WTC11 (cell line): ENCODE data around the gene AATK. TPM values are rescaled to one million over a fixed set of nuclear protein-coding genes. Genes with fewer than 3 reads are reported as not detected.

Experiments
- ATAC-seq: fragments of 200-7000 bp; cut with Tn5 transposase; 2 replicates; pipeline ENCODE4 v1.10.0; 2021; ENCODE audit warnings: mild to moderate bottlenecking, moderate library complexity
- CTCF ChIA-PET: fragments of 300-600 bp; sonication (Branson Sonifier 250); formaldehyde crosslinking; loops from one replicate; lab custom pipeline; 2021; ENCODE audit warnings: antibody characterized with exemption; lab: Charles Lee
- POLR2A ChIA-PET: fragments of 350-600 bp; sonication (Branson Sonifier 250); formaldehyde crosslinking; loops from one replicate; lab custom pipeline; 2021; ENCODE audit warnings: antibody characterized with exemption; lab: Charles Lee
- DNase-seq: peaks from one replicate; pipeline ENCODE4 v3.0.0; 2021; ENCODE audit warnings: low spot score
- H3K27ac Mint-ChIP-seq: 2 replicates; pipeline ENCODE4 v1.8.0; 2021; ENCODE audit warnings: mixed read lengths
- H3K27me3 Mint-ChIP-seq: 2 replicates; pipeline ENCODE4 v1.8.0; 2021; ENCODE audit warnings: low read depth, mild to moderate bottlenecking, moderate library complexity, mixed read lengths
- H3K36me3 Mint-ChIP-seq: 2 replicates; pipeline ENCODE4 v1.8.0; 2021; ENCODE audit warnings: mixed read lengths
- H3K4me1 Mint-ChIP-seq: 2 replicates; pipeline ENCODE4 v1.8.0; 2022; ENCODE audit warnings: mixed read lengths
- H3K4me3 Mint-ChIP-seq: 2 replicates; pipeline ENCODE4 v1.8.0; 2021; ENCODE audit warnings: mild to moderate bottlenecking, moderate library complexity, mixed read lengths
- H3K9me3 Mint-ChIP-seq: 2 replicates; pipeline ENCODE4 v1.8.0; 2021; ENCODE audit warnings: mixed read lengths
- AR ChIP-seq: fragments of 250-450 bp; sonication (Bioruptor Pico); IDR thresholded peaks from 2 replicates; pipeline ENCODE4 v1.9.0; 2021; ENCODE audit warnings: mild to moderate bottlenecking
- FOXJ3 ChIP-seq: sonication (generic); formaldehyde crosslinking; IDR thresholded peaks from 2 replicates; pipeline ENCODE4 v1.9.0; 2021; ENCODE audit warnings: missing genetic modification reagents, mild to moderate bottlenecking, borderline replicate concordance
- FOXK1 ChIP-seq: sonication (generic); formaldehyde crosslinking; IDR thresholded peaks from 2 replicates; pipeline ENCODE4 v1.8.0; 2022; ENCODE audit warnings: mild to moderate bottlenecking, moderate library complexity, missing genetic modification reagents
- GRHL2 ChIP-seq: fragments of 250-450 bp; sonication (Bioruptor Pico); IDR thresholded peaks from 2 replicates; pipeline ENCODE4 v1.8.0; 2022; ENCODE audit warnings: mild to moderate bottlenecking, moderate library complexity; ENCODE audit not compliant: insufficient replicate concordance, severe bottlenecking
- GTF2I ChIP-seq: fragments of 250-450 bp; sonication (Bioruptor Pico); conservative IDR thresholded peaks from 2 replicates; pipeline ENCODE4 v1.4.0; 2021; ENCODE audit warnings: mild to moderate bottlenecking
- IRF2 ChIP-seq: sonication (generic); formaldehyde crosslinking; IDR thresholded peaks from 2 replicates; pipeline ENCODE4 v1.8.0; 2022; ENCODE audit warnings: low read depth, missing genetic modification reagents, borderline replicate concordance
- MXD4 ChIP-seq: fragments of 250-450 bp; sonication (Bioruptor Pico); IDR thresholded peaks from 2 replicates; pipeline ENCODE4 v1.8.0; 2021; ENCODE audit warnings: mild to moderate bottlenecking, moderate library complexity, borderline replicate concordance
- NFE2L1 ChIP-seq: sonication (generic); formaldehyde crosslinking; IDR thresholded peaks from 2 replicates; pipeline ENCODE4 v1.8.1; 2023; ENCODE audit warnings: missing genetic modification reagents
- NFYB ChIP-seq: sonication (generic); formaldehyde crosslinking; conservative IDR thresholded peaks from 2 replicates; pipeline ENCODE4 v1.8.0; 2022; ENCODE audit warnings: low read depth, missing genetic modification reagents
- PRRX2 ChIP-seq: fragments of 250-450 bp; sonication (Bioruptor Pico); IDR thresholded peaks from 2 replicates; pipeline ENCODE4 v1.8.0; 2021; ENCODE audit warnings: mild to moderate bottlenecking
- SMAD3 ChIP-seq: sonication (generic); formaldehyde crosslinking; IDR thresholded peaks from 2 replicates; pipeline ENCODE4 v1.8.0; 2022; ENCODE audit warnings: missing genetic modification reagents, mild to moderate bottlenecking, borderline replicate concordance
- USF2 ChIP-seq: sonication (generic); formaldehyde crosslinking; IDR thresholded peaks from 2 replicates; pipeline ENCODE4 v1.8.1; 2023; ENCODE audit warnings: mild to moderate bottlenecking, missing genetic modification reagents, moderate library complexity
- ZMAT4 ChIP-seq: fragments of 250-450 bp; sonication (Bioruptor Pico); IDR thresholded peaks from 2 replicates; pipeline ENCODE4 v1.9.0; 2021; ENCODE audit warnings: mild to moderate bottlenecking
- total RNA-seq: library from RNA; stranded (reverse); gene quantifications from 3 replicates; pipeline ENCODE4 v1.2.3, GENCODE V29; 2021
- TF ChIP-seq, protein P1 (sequence below): sonication (generic); formaldehyde crosslinking; IDR thresholded peaks from 2 replicates; pipeline ENCODE4 v1.8.0; 2022; ENCODE audit warnings: missing genetic modification reagents
- TF ChIP-seq, protein P2 (sequence below): fragments of 250-450 bp; sonication (Bioruptor Pico); IDR thresholded peaks from 2 replicates; pipeline ENCODE4 v1.9.0; 2021; ENCODE audit warnings: moderate library complexity, mild to moderate bottlenecking, inconsistent platforms, borderline replicate concordance
- TF ChIP-seq, protein P3 (sequence below): sonication (generic); formaldehyde crosslinking; IDR thresholded peaks from 2 replicates; pipeline ENCODE4 v1.8.1; 2022; ENCODE audit warnings: low read depth, missing genetic modification reagents, borderline replicate concordance

Gene AATK
- total RNA-seq, 1 experiment from 2014 or later = 2.9 TPM

DNA sequence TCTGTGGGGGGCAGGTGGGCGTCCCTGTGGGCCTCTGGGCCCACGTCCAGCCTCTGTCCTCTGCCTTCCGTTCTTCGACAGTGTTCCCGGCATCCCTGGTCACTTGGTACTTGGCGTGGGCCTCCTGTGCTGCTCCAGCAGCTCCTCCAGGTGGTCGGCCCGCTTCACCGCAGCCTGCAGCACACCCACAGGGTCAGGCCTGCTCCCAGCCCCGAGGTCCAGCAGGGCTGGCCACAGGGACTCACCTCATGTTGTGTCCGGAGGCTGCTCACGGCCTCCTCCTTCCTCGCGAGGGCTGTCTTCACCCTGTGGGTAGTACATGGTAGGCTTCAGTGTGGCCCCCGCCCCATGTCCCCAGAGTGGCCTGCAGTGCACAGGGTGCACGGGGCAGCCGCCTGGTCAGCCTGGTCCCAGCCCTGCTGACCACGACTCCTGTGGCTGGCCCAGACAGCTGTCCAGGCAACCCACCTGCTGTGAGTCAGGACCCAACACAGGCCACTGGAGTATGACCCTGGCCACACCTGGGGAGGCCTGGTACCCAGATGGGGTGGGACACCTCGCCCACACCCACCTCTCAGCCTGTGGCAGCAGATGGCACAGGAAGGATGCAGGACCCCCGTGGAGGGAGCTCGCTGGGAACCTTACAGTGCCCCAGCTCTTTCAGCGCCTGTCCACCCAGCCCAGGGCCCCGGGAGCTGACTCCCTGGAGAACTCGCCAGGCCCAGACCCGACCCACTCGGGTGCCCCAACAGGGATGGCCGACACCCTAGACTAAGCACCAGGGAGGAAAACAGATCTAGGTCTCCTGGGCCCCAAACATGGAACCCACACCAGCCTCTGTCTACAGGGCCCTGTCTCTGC lies 23.9 kb upstream of the AATK start (continued):
- TF ChIP-seq AR (CRISPR knock-in tag) (no peak), PRRX2 (CRISPR knock-in tag) (no peak), NFYB (CRISPR knock-in tag) (no peak)

- POLR2A ChIA-PET = no interaction called here
- Mint-ChIP-seq H3K9me3 (no peaks in the 10 kb centered on the region), H3K36me3 (no peaks in the 10 kb centered on the region), H3K27ac (no peak overlapping the region), H3K4me1 (no peaks in the 10 kb centered on the region), H3K27me3 (no peaks in the 10 kb centered on the region), H3K4me3 (no peak overlapping the region)
- CTCF ChIA-PET = interaction anchor here (0.8 to 2.1 kb wide), 5 partner anchors 9 to 67 kb away, joined by 3 to 8 read pairs (median 3); no protein-coding TSS in a partner anchor
- DNase-seq = no peak
- ATAC-seq = no peak
- TF ChIP-seq IRF2 = no peak
- no peak for TF ChIP-seq FOXJ3 (CRISPR knock-in tag)
- no peak for TF ChIP-seq MXD4 (CRISPR knock-in tag)
- TF ChIP-seq, protein P1, sequence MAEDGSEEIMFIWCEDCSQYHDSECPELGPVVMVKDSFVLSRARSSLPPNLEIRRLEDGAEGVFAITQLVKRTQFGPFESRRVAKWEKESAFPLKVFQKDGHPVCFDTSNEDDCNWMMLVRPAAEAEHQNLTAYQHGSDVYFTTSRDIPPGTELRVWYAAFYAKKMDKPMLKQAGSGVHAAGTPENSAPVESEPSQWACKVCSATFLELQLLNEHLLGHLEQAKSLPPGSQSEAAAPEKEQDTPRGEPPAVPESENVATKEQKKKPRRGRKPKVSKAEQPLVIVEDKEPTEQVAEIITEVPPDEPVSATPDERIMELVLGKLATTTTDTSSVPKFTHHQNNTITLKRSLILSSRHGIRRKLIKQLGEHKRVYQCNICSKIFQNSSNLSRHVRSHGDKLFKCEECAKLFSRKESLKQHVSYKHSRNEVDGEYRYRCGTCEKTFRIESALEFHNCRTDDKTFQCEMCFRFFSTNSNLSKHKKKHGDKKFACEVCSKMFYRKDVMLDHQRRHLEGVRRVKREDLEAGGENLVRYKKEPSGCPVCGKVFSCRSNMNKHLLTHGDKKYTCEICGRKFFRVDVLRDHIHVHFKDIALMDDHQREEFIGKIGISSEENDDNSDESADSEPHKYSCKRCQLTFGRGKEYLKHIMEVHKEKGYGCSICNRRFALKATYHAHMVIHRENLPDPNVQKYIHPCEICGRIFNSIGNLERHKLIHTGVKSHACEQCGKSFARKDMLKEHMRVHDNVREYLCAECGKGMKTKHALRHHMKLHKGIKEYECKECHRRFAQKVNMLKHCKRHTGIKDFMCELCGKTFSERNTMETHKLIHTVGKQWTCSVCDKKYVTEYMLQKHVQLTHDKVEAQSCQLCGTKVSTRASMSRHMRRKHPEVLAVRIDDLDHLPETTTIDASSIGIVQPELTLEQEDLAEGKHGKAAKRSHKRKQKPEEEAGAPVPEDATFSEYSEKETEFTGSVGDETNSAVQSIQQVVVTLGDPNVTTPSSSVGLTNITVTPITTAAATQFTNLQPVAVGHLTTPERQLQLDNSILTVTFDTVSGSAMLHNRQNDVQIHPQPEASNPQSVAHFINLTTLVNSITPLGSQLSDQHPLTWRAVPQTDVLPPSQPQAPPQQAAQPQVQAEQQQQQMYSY (CRISPR knock-in tag) = no peak
- TF ChIP-seq, protein P2, sequence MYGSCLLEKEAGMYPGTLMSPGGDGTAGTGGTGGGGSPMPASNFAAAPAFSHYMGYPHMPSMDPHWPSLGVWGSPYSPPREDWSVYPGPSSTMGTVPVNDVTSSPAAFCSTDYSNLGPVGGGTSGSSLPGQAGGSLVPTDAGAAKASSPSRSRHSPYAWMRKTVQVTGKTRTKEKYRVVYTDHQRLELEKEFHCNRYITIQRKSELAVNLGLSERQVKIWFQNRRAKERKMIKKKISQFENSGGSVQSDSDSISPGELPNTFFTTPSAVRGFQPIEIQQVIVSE (CRISPR knock-in tag) = no peak
- no peak for TF ChIP-seq GRHL2 (CRISPR knock-in tag)
These were observed 23.0 kb upstream of the AATK start for GRCh38 chr17:81189016-81189415.

- CTCF ChIA-PET = interaction anchor here (1.2 to 1.4 kb wide), 2 partner anchors 40 to 45 kb away, joined by 3 read pairs; no protein-coding TSS in a partner anchor
- no peaks in the 10 kb centered on the region for H3K36me3 Mint-ChIP-seq
- POLR2A ChIA-PET = no interaction called here
- H3K4me3 Mint-ChIP-seq = no peak overlapping the region
- DNase-seq = no peak
- H3K27me3 Mint-ChIP-seq = no peaks in the 10 kb centered on the region
- no peak overlapping the region for H3K27ac Mint-ChIP-seq
- no peak for ATAC-seq
- H3K4me1 Mint-ChIP-seq = no peaks in the 10 kb centered on the region
- no peaks in the 10 kb centered on the region for H3K9me3 Mint-ChIP-seq
- TF ChIP-seq FOXK1 (CRISPR knock-in tag) = no peak
- no peak for TF ChIP-seq GTF2I
- TF ChIP-seq, protein P1 (CRISPR knock-in tag) = no peak
- TF ChIP-seq NFE2L1 (CRISPR knock-in tag) = no peak
- no peak for TF ChIP-seq USF2 (CRISPR knock-in tag)
- TF ChIP-seq ZMAT4 (CRISPR knock-in tag) = no peak
- TF ChIP-seq, protein P3, sequence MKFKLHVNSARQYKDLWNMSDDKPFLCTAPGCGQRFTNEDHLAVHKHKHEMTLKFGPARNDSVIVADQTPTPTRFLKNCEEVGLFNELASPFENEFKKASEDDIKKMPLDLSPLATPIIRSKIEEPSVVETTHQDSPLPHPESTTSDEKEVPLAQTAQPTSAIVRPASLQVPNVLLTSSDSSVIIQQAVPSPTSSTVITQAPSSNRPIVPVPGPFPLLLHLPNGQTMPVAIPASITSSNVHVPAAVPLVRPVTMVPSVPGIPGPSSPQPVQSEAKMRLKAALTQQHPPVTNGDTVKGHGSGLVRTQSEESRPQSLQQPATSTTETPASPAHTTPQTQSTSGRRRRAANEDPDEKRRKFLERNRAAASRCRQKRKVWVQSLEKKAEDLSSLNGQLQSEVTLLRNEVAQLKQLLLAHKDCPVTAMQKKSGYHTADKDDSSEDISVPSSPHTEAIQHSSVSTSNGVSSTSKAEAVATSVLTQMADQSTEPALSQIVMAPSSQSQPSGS = no peak
- TF ChIP-seq, protein P2 (CRISPR knock-in tag) = no peak
- no peak for TF ChIP-seq SMAD3 (CRISPR knock-in tag)
These were observed 22.4 kb upstream of the AATK start for GRCh38 chr17:81188491-81188840.
